GM19328 (cell line): ENCODE results near the gene CFAP57.

Experiments used
- ATAC-seq: cut with Tn5 transposase; IDR thresholded peaks from one replicate; pipeline ENCODE4 v1.9.1; 2021; ENCODE audit warnings: mild to moderate bottlenecking, moderate library complexity; ENCODE audit not compliant: unreplicated experiment

The CFAP57 gene

GRCh38 chr1:43293176-43293575 is 121.0 kb downstream of the CFAP57 start:
- no peak for ATAC-seq

GRCh38 chr1:43293896-43294760 is 122.0 kb downstream of the CFAP57 start:
- no peak for ATAC-seq

GRCh38 chr1:43294761-43295160 is 122.6 kb downstream of the CFAP57 start:
- ATAC-seq, result no peak

DNA sequence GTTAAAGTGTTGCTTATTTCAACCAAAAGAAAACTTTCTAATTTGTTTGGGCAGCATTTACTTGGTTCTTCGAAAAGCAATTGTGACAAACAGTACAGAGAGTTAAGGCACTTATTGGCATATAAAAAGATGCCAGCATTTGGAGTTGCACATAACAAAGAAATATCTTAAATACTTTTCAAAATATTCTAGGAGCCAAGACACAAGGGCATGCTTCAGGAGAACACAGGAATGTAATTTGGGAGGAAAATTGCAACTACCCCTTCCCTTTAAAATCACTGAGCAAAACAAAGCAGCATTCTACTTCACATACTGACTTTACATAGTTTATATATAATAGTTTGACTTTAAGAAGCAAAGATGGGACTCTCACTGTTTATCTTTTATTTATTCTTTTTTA is 124.1 kb downstream of the CFAP57 start:
- no peak for ATAC-seq

DNA sequence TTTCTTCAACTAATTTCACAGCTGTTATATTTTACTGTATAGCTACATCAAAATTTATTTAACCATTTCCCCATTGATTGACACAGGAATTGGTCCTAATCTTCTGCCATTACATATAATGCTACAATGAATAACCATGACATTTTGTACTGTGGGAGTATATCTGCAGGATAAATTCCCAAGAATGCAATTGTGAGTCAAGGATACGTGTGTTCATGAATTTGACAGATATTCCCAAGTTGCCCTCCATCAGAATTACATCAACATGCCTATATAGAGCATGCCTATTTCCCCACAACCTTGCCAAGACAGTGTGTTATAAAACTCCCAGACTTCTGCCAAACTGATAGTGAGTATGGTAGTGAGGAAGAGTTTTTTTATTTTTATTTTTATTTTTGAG is 125.9 kb downstream of the CFAP57 start:
- no peak for ATAC-seq

DNA sequence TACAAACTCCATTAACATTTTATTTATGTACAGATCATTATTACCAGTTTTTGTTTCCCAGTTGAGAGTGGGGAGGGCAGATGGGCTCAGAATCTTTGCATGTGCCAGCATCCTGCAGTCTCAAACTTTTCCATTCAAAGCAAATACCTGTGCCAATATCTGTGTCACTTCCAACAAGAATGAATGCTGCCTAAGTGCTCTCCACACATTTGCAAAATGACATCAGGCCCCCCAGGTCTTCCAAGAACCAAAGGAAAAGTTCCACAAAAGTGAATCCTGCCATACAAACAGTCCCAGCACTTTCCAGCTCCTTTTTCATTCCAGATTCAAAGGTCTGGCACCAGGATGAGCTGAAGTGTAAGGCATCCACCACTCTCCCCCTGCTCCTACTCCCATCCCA is 127.0 kb downstream of the CFAP57 start:
- no peak for ATAC-seq

DNA sequence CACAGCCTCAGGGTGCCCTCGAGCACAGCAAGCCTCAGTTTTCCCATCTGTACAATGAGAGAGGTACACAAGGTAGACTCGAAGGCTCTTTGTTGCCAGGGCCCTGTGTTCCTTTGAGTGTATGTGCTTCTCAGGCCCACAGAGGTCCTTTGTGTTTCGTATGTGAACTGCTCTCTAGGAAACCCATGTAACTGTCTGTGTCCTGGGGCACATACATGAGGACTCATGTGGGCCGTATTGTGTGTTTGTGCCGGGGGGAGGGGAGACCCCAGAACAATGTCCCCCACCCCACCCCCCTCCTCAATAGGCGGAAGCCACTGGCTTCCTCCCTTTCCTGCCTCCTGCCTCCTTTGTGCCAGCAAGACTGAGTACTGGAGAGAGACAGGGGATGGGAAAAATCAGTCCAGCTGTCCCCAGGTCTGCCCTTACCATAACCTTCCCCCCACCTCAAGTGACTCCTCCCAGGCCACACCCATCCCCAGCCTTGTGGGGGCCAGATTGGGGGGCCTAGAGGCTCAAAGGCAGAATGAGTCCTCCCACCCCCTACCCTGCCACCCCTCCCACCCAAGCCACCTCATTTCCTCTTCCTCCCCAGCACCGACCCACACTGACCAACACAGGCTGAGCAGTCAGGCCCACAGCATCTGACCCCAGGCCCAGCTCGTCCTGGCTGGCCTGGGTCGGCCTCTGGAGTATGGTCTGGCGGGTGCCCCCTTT is 128.4 kb downstream of the CFAP57 start, which contains the start of gene TIE1:
TIE1 (plus strand) TSS at position 605 of the 717 bp plus-strand sequence; CDS start at position 695, 90 bp downstream.
- ATAC-seq, result no peak

DNA sequence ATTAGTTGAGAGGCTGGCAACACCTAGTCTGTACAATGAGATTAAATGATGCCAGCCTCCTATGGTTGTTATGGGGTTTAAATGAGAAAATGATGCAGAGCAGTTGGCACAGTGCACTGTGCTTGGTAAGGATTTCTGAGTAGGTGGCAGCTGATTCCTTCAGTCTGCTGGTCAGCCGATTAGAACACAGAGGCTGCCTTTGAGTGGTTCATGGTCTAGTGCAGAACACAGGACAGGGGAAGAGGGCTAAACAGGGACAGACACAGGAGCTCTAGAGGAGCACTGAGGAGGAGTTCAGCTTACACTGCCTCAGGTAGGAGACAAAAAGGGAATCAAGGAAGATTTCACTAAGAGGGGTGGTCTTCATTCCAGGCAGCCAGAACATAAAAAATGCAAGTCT is 130.1 kb downstream of the CFAP57 start:
- ATAC-seq, result no peak

DNA sequence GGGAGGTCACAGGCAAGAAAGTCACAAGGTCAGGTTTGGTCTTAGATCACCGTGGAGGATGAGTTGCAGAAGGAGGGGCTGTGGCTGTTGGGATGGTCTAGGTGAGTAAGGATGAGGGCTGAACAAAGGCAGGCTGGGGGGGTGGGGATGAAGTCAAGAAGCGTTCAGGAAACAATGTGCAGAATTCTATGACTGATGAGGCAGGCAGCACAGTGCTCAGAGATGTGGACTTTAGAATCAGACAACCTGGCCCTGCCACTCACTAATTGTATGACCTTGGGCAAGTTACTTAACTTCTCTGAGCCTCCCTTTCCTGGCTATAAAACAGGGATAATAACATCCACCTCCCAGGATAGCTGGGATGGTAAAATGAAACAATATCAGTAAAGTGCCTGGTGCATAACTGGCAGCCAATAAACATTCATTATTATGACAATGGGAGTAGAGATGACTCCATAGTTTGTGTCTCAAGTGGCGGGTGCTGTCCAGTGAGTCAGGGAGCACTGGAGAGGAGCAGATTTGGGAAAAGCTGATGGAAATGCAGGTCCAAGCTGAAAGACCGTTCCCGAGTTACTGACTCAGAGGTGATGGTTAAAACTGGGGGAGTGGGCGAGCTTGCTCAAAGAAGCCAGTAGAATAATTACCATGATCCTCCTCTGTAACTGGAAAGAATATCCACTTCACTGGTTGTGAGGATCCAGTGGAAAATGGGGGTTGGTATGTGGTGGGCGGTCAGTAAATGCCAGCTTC is 130.8 kb downstream of the CFAP57 start:
- no peak for ATAC-seq

DNA sequence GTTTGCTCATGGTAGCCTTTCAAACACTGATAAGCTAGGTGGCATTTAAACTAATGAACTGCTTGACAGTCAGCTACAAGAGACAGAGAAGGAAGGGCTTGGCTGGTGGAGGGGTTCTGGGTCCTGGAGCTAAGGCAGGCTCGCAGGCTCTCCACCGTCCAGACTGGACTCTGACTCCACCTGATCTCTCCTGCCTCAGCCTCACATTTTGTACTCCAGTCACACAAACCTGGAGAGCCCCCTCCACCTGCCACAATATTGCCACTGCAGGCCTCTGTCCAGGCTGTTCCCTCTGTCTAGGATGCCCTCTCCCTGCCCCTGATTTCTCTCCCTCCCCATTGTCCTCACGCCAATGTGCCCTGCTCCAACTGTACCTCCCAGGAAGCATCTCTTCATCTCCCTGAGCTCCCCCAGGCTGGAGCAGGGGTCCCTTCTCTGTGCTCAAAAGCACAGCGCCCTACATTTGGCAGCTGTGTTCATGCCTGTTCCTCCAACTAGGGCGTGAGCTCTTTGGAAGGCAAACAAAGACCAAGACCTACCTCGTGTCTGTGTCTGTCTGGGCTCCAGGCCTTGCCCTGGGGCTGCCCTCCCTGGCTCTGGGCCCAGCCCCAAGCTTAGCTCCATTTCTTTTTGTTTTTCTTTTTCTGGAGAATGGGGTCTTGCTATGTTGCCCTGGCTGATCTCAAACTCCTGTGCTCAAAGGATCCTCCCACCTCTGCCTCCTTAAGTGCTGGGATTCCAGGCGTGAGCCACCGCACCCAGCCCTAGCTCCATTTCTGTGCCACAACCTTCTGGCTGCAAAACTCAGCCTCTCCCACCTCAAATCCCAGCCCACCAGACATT is 131.6 kb downstream of the CFAP57 start:
- no peak for ATAC-seq
